Upper lobe of left lung (tissue), 4 donors: ENCODE results near the gene STOM.

ENCODE experiments used
- CTCF ChIP-seq, 6 experiments: fragments of 450-650 bp in 4 of 6; fragments of 200-600 bp in 2 of 6; sonication (generic) in 2 of 6; IDR thresholded peaks; one replicate each; pipeline ENCODE4 v1.5.1; 2016 to 2019; ENCODE audit warnings: antibody characterized with exemption in 6 of 6
- POLR2A ChIP-seq, 4 donors: fragments of 450-650 bp; IDR thresholded peaks; one replicate each; pipeline ENCODE4 v1.5.1; 2016 to 2017; ENCODE audit warnings: antibody characterized with exemption in 4 of 4, mild to moderate bottlenecking in 2 of 4

GRCh38 chr9:121363622-121363961, 6.5 kb downstream of the STOM start:
- TF ChIP-seq CTCF (IDR thresholded peaks at IDR 0.05): no peak
- no peak for TF ChIP-seq POLR2A (IDR thresholded peaks at IDR 0.05)
